Thyroid gland (tissue), 4 donors: ENCODE measurements around the gene YBX3.

Source experiments
- CTCF ChIP-seq, 6 experiments: fragments of 200-600 bp in 3 of 6; fragments of 450-650 bp in 3 of 6; sonication (generic) in 3 of 6; IDR thresholded peaks; one replicate each; pipeline ENCODE4 v1.5.1; 2016 to 2019; ENCODE audit warnings: antibody characterized with exemption in 6 of 6, mild to moderate bottlenecking in 2 of 6, inconsistent platforms in 1 of 6, moderate library complexity in 1 of 6
- POLR2A ChIP-seq, 2 donors: fragments of 450-650 bp; IDR thresholded peaks; one replicate each; pipeline ENCODE4 v1.6.1; 2017; ENCODE audit warnings: antibody characterized with exemption in 2 of 2, mild to moderate bottlenecking in 2 of 2, moderate library complexity in 1 of 2

- TF ChIP-seq POLR2A (IDR thresholded peaks at IDR 0.05) (no peak), CTCF (IDR thresholded peaks at IDR 0.05) (no peak)
Measured at GRCh38 chr12:10716277-10716676, 6.8 kb downstream of the YBX3 start.
